GM20431 (cell line): ENCODE data around the gene CASP8AP2.
"Not testable (repeated sequence)": the region's sequence is repeated elsewhere in the genome, so short reads cannot be mapped to it uniquely, and the experiment has no call there.

ENCODE experiments used
- in situ Hi-C: fragments of 300-500 bp; cut with MseI, MboI; formaldehyde crosslinking; loops from one replicate; pipeline ENCODE4 v1.15.0; 2020; ENCODE audit warnings: low sequenced_read_pairs; ENCODE audit not compliant: unreplicated experiment

The CASP8AP2 gene

DNA sequence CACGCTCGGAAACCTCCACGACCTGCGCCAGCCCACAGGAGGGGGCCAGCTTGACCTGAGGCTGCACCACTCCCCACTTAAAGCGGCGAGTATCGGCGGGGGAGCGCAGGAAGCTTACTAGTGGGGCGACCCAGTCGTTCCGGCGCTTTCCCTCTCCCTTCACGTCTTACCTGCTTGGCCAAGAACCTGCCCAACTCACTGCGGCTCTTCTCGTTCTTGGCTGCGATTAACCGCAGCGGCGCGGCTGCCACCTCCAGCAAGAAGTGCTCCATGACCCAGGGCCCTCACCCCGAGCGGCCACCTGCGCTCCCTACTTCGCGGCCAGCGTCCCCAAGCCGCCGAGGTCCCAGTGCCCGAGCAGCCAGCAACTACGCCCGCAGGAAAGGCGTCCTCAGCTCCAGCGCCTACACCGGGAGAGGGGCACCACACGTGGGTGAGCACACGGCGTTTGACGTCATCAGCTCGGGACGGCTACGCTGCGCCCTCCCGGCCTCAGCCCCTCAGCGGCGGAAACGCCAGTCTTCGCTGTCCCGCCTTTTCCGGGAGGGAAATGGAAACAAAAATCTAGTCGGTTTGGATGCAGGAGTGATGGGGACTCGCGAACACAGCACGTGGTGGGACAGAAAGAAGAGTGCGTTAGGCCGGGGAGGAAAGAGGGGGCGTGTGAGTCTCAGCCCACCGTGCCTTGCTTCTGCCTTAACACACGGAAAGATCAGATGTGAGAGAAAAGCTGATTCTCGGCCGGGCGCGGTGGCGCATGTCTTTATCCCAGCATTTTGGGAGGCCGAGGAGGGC is 10.1 kb upstream of the CASP8AP2 start, which contains the start of gene MDN1:
Gene MDN1, minus strand, starts transcription at position 459 of the 795 bp plus-strand sequence. Its CDS starts 187 bp downstream, at position 272.
- in situ Hi-C loops, result no loop called here

DNA sequence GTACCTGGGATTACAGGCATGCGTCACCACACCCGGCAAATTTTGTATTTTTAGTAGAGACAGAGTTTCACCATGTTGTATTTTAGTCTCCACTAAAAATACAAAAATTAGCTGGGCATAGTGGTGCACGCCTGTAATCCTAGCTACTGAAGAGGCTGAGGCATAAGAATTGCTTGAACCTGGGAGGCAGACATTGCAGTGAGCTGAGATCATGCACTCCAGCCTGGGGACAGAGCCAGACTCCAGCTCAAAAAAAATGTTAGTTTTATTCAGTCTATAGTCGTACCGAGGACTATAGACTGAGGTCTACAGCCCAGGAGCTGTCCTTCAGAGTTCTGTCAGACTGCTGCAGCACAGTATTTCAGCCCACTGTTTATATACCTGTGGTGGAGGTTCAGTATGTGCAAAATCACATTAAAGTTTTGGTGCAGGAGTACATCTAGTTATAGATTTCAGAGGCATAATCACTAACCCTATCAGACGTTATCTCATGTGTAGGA is 3.6 kb upstream of the CASP8AP2 start:
- in situ Hi-C loops, result no loop called here

DNA sequence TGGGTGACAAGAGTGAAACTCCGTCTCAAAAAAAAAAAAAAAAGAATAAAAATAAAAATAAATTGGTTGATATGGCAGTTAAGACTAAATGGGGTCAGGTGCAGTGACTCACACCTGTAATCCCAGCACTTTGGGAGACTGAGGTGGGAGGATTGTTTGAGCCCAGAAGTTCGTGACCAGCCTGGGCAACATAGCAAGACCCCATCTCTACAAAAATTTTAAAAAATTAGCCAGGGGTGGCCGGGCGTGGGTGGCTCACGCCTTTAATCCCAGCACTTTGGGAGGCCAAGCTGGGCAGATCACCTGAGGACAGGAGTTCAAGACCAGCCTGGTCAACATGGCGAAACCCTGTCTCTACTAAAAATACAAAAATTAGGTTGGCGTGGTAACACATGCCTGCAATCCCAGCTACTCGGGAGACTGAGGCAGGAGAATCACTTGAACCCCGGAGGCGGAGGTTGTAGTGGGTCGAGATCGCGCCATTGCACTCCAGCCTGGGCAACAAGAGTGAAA is 1.1 kb upstream of the CASP8AP2 start:
- in situ Hi-C loops, result not testable (repeated sequence)

DNA sequence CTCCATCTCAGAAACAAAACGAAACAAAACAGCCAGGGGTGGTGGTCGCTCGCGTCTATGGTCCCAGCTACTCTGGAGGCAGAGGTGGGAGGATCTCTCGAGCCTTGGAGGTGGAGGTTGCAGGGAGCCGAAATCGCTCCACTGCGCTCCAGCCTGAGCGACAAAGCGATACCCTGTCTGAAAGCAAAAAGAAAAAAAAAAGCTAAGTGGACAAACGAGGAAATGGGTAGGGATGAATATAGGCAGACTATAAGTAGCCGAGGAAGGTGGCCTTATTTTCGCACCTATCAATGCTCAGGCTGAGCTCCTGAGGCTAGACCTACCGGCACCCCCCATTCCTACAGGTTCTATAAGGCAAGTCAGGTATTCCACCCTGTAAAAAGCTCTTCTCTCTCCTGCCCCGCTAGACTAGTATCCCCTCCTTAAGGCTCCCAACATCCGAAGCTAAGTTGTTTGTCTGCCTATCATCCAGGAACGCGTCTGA is 650 bp upstream of the CASP8AP2 start:
- in situ Hi-C loops, result no loop called here

DNA sequence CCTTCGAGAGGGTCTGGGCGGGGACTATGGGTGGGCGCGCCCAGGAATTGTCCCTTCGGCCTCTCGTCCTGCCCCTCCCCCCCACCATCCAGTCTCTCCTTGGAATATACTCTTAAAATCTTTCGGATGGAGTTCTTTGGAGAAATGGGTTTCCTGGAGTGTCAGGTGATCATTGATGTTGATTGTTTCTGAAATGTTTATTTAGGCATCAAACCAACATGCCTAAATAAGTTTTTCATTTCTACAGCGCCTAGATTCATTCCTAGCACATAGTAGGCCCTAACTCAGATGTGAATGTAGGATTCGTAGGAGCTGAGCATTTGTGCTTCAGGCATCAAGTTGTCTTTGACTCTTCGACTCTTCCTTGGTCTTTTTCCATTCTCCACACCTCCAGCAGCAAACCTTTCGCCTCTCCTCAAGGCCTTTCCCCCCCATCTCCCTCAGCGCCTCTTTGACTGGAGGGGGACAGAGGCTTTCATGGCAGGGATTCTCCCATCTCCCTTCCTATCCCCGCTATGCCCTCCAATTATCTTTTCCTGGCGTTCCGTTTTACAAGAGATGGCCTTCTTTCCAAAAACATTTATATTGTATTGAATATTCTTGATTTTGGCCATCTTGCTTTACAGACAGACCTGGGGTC is 610 bp downstream of the CASP8AP2 start:
- in situ Hi-C loops, result no loop called here

DNA sequence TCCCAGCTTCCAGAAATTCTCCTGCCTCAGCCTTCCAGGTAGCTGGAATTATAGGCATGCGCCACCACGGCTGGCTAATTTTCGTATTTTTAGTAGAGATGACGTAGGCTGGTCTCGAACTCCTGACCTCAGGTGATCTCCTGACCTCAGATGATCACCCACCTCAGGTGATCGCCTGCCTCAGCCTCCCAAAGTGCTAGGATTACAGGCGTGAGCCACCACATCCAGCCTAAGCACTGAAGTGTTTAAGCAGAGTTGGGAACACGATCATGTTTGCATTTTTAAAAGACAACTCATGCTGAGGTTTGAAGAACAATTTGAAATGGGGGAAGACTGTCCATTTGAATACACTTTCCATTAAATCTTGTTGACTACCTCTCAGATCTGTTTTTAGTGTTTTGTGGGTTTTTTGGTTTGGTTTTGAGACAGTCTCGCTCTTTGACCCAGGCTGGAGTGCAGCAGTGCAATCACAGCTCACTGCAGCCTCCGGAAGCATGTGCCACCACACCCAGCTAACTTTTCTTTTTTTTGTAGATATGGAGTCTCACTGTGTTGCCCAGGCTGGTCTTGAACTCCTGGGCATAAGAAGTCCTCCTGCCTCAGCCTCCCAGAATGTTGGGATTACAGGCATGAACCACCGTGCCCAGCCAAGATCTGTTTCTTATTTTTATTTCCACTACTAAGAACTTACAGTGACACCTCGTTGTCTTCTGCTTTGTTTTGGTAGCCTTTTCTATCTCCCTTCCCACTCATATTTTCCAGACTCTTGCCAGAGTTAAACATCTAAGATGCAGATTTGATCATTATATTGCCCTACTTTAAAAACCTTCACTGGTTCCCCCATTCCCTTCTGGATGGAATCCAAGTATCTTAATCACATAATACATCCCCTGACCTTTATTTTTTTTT is 5.5 kb downstream of the CASP8AP2 start:
- in situ Hi-C loops, result no loop called here

DNA sequence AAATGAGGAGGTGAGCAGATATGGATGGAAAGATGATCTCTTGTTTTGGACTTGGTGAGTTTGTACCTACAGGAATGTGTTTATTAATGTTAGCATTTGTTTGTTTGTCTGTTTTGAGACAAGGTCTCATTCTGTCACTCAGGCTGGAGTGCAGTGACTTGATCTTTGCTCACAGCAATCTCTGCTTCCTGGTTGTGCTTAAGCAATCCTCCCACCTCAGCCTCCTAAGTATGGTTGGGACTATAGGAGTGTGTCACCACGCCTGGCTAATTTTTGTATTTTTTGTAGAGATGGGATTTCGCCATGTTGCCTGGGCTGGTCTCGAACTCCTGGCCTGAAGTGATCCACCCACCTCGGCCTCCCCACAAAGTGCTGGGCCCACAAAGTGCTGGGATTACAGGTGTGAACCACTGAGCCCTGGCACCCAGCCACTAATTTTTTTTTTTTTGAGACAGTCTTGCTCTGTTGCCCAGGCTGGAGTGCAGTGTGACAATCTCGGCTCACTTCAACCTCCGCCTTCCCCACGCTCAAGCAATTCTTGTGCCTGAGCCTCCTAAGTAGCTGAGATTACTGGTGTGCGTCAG is 7.1 kb downstream of the CASP8AP2 start:
- in situ Hi-C loops, result no loop called here

DNA sequence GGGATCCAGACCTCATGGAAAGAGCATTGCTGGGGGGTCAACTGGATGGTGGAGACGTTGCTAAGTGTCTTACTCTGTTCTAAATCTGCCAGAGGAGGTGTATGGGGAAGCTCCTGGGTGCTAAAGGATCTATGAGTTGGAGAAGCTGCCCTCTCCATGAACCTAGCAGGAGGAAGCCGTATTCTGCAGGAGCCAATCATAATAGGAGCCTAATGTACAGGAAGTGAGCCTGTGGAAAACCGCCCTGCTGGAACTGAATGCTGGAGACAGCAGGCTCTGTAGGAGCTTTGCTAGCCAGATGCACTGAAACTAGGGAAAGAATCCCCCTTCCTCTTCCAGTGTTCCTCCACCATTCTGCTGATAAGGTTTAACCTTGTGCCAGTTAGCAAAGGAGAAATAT is 10.9 kb downstream of the CASP8AP2 start:
- in situ Hi-C loops, result no loop called here

DNA sequence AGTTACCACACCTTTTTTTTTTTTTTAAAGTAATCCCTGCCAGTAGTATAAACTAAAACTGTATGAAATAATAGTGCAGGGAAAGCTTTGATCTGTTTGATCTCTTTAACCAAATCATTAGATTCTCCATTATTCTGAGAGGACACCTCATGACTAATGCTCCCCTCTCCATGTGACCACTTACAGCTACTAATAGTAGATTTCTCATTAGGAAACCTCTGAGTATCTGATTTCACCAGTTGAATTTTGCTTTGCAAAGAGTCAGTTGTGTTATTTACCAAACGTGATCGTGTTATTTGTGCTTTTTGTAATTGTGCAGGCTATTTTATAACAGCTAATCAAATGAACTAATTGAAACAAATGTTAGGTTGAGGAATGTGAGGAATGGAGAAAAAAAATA is 12.5 kb downstream of the CASP8AP2 start:
- in situ Hi-C loops, result no loop called here

DNA sequence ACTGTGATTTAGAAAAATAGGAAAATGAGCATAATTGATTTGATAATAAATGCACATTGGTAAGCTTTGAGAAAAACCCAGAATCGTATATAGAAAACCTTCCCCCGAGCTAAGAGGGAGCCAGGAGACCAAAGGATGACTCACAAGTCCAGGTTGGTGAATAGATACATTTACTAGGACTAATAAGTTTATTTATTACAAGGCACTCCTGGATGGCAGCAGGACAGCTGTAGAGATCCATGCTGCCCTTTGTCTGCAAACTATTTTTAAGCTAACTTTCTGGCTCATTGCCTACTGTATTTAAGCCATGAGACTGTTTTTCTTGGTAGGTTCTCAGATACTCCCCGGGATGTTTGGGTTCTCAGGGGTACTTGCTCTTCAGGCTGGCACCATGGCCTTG is 13.4 kb downstream of the CASP8AP2 start:
- in situ Hi-C loops, result no loop called here

DNA sequence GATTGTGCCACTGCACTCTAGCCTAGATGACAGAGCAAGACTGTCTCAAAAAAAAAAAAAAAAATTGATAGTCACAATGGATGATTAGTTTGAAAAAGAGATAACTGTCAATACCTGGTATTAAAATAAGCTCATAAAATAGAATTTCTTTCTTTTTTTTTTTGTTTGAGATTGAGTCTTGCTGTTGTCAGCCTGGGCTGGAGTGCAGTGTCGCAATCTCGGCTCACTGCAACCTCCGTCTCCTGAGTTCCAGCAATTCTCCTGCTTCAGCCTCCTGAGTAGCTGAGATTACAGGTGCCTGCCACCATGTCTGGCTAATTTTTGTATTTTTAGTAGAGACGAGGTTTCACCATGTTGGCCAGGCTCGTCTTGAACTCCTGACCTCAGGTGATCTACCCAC is 17.8 kb downstream of the CASP8AP2 start:
- in situ Hi-C loops, result not testable (repeated sequence)

DNA sequence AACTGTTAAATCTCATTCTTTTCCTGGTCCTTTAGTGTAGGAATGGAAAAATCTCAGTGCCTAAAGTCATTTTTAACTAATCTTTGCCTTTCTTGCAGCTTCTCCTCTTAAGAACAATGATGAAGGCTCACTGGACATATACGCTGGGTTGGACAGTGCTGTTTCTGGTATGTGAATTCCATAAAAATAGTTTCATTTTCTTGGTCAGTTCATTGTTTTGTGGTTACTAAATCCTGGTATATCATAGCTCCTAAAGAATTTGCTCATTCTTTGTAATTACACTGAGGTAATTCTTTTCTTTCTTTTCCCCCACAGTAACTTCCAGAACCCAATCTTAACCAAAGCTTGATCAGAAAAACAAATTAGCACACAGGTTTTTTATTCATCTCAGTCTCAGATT is 23.4 kb downstream of the CASP8AP2 start:
- in situ Hi-C loops, result no loop called here

DNA sequence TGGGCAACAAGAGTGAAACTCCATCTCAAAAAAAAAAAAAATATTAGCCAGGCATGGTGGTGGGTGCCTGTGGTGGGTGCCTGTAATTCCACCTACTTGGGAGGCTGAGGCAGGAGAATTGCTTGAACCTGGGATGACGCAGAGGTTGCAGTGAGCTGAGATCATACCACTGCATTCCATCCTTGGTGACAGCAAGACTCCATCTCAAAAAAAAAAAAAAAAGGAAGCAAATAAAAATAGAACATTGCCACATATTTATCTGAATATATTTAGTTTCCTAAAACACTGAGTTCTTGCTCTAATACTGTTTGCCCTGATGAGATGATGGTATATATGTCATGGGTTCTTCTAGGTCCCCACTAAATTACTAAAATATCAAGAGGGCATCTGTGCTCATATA is 28.4 kb downstream of the CASP8AP2 start:
- in situ Hi-C loops, result no loop called here

DNA sequence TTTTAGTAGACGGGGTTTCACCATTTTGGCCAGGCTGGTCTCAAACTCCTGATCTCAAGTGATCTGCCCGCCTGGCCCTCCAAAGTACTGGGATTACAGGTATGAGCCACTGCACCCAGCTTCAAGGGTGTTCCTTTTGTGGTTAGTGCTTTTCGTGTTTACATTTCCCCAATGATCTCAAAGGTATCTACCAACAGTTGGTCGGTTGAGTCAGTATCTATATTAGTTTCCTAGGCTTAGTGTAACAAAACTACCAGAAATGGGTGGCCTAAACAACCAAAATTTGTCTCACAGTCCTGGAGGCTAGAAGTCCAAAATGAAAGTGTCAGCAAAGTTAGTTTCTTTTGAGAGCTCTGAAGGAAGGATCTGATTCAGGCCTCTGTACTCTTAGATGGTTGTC is 30.1 kb downstream of the CASP8AP2 start:
- in situ Hi-C loops, result no loop called here

DNA sequence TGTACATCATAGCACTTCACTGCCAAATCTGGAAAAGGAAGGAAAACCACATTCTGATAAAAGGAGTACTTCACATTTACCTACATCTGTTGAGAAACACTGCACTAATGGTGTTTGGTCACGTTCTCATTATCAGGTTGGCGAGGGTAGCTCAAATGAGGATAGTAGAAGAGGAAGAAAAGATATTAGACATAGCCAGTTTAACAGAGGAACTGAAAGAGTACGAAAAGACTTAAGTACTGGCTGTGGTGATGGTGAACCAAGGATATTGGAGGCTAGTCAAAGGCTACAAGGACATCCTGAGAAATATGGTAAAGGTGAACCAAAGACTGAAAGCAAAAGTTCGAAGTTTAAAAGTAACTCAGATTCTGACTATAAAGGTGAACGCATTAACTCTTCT is 32.6 kb downstream of the CASP8AP2 start:
- in situ Hi-C loops, result no loop called here

DNA sequence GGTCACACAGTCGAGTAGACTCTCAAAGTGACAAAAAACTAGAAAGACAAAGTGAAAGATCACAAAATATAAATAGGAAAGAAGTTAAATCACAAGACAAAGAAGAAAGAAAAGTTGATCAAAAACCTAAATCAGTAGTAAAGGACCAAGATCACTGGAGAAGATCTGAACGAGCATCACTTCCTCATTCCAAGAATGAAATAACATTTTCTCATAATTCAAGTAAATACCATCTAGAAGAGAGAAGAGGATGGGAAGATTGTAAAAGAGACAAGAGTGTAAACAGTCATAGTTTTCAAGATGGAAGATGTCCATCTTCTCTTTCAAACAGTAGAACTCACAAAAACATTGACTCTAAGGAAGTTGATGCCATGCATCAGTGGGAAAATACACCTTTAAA is 33.0 kb downstream of the CASP8AP2 start:
- in situ Hi-C loops, result no loop called here

DNA sequence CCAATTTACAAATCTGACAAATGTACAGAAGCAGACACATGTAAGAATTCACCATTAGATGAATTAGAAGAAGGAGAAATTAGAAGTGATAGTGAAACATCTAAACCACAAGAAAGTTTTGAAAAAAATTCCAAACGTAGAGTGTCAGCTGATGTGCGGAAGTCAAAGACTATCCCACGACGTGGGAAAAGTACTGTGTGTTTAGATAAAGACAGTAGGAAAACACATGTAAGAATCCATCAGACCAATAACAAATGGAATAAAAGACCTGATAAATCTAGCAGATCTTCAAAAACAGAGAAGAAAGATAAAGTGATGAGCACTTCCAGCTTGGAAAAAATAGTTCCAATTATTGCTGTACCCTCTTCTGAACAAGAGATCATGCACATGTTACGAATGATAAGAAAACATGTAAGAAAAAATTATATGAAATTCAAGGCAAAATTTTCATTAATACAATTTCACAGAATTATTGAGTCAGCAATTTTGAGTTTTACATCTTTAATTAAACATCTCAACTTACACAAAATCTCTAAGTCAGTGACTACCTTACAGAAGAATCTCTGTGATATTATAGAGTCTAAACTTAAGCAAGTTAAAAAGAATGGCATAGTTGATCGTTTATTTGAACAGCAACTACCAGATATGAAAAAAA is 36.5 kb downstream of the CASP8AP2 start:
- in situ Hi-C loops, result no loop called here

DNA sequence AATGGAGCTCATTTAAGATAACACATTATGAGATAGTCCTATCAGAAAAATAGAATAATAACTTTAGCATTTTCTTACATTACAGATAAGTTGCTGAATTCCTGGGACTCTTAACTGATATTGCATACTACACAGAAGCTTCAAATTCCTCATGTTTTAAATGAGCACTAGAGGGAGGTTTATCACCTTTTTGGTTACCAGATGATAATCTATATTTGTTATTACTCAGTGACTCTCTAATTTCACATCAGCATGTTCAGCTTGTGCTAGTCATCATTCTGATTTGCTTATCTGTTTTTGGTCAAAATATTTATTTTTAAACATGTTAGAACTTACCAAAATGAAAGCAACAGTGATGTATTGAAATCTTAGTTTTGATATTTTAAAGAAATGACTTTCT is 44.0 kb downstream of the CASP8AP2 start:
- in situ Hi-C loops, result no loop called here

DNA sequence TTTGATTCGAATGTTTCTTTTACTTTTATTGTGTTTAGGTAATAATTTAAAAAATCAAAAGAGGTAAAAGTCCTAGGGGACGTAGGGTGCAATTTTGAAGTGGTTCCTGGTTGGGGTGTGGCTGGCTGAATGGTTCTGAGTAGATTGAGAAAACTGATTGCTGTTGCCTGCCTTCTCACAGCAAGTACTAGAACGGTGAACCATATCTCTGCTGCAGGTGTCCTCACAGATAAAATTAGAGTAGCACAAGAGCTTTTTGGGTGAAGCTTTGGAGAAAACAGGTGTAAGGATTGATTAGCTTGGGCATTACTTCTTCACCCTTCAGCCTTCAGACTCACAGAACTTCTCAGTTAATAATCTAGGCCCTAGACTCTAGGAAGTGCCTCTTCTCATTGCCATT is 44.8 kb downstream of the CASP8AP2 start:
- in situ Hi-C loops, result no loop called here
